Measurements from ENCODE around the gene C6orf52. TPM values are rescaled to one million over a fixed set of nuclear protein-coding genes. Genes with fewer than 3 reads are reported as not detected.

The C6orf52 gene
- total and polyA plus RNA-seq, 2 donors (not counting 3 experiments of a cell fraction or from before 2014, with no cell fraction given) = 0.54 TPM; not detected in 1

GRCh38 chr6:10641528-10641927 is 52.9 kb downstream of the C6orf52 start:
- Histone ChIP-seq H3K27me3 (ENCODE audit: control insufficient read depth in 2 of 2, insufficient read depth in 2 of 2, low read length in 2 of 2) (peaks cover 0 to 2% of the 10 kb centered on the region in 2 experiments), H2AFZ (ENCODE audit: low read depth, low read length) (no peak overlapping the region), H3K4me1 (ENCODE audit: control insufficient read depth, extremely low read depth, insufficient read depth, low read length) (no peaks in the 10 kb centered on the region), H3K9me3 (replicated peaks; ENCODE audit: control insufficient read depth, insufficient read depth, low read length) (no peaks in the 10 kb centered on the region), H3K36me3 (ENCODE audit: control insufficient read depth in 2 of 2, extremely low read depth in 1 of 2, insufficient read depth in 2 of 2, low read length in 2 of 2) (no peaks in the 10 kb centered on the region), H4K20me1 (replicated peaks; ENCODE audit: control insufficient read depth, extremely low read depth, insufficient read depth, low read length) (no peaks in the 10 kb centered on the region), H3K27ac (ENCODE audit: insufficient read depth, low read depth, low read length) (no peak overlapping the region), H3K9me1 (replicated peaks; ENCODE audit: control insufficient read depth, extremely low read depth, insufficient read depth, low read length) (no peaks in the 10 kb centered on the region), H3K79me2 (ENCODE audit: control insufficient read depth, insufficient read depth, low read length) (no peaks in the 10 kb centered on the region), H3K4me2 (ENCODE audit: insufficient read depth, low read length) (no peak overlapping the region), H3K9ac (replicated peaks; ENCODE audit: extremely low read depth, insufficient read depth, low read length) (no peak overlapping the region), H3K4me3 (replicated peaks in 1 of 3; ENCODE audit: insufficient read depth in 1 of 3, low read depth in 1 of 3, low read length in 3 of 3) (no peak overlapping the region)
- no peak for FAIRE-seq
- DNase-seq (ENCODE audit: low read depth, low spot score) = no peak
- POLR2A ChIA-PET = no interaction called here
- TF ChIP-seq POLR2A (IDR thresholded peaks at IDR 0.05; ENCODE audit: low read depth, low read length) (no peak), MYC (IDR thresholded peaks at IDR 0.05; ENCODE audit: low read depth, low read length) (no peak), GATA2 (IDR thresholded peaks at IDR 0.05; ENCODE audit: insufficient read depth, insufficient read length, low read depth, low read length) (no peak), JUN (IDR thresholded peaks at IDR 0.05; ENCODE audit: borderline replicate concordance, insufficient read depth, insufficient read length, low read depth) (no peak), FOS (IDR thresholded peaks at IDR 0.05; ENCODE audit: borderline replicate concordance, insufficient read depth, low read length) (no peak), POLR2AphosphoS5 (IDR thresholded peaks at IDR 0.05; ENCODE audit: insufficient read depth, low read depth, low read length) (no peak), CTCF (IDR thresholded peaks at IDR 0.05; ENCODE audit: extremely low read depth in 1 of 2, insufficient read depth in 1 of 2, low read depth in 1 of 2, low read length in 2 of 2) (no peak), MAX (IDR thresholded peaks at IDR 0.05; ENCODE audit: insufficient read depth, insufficient read length) (no peak), EZH2 (IDR thresholded peaks at IDR 0.05; ENCODE audit: borderline replicate concordance, low read depth, low read length, severe bottlenecking) (no peak)
- CTCF ChIA-PET = no interaction called here
- intact Hi-C loops (cut with micrococcal nuclease) = no loop called here
- BruUV-seq (replicated peaks) = no TSS peak
- dilution Hi-C loops (cut with MboI; ENCODE audit: extremely low pct_ligation_motif_present, low sequenced_read_pairs) = no loop called here

Measured in endothelial cell of umbilical vein (primary cell).